ENCODE results near the gene TAB2. TPM values are rescaled to one million over a fixed set of nuclear protein-coding genes. Genes with fewer than 3 reads are reported as not detected.

Gene TAB2
- total RNA-seq, 2 donors from 2014 or later: 192 to 199 TPM

GRCh38 chr6:149395185-149395584 is 77.7 kb downstream of the TAB2 start:
- DNase-seq (no peak), ATAC-seq (no peak)
- peaks cover 48% of the 10 kb centered on the region for H3K4me1 Mint-ChIP-seq
- no peaks in the 10 kb centered on the region for H3K27me3 Mint-ChIP-seq
- H3K27ac Mint-ChIP-seq: peak overlapping the region; percentile 88
- peaks cover 16% of the 10 kb centered on the region for H3K36me3 Mint-ChIP-seq (ENCODE audit: low read depth)
- no peaks in the 10 kb centered on the region for H3K9me3 ChIP-seq (ENCODE audit: control insufficient read depth, low read length, poor library complexity, severe bottlenecking)
- H3K4me3 Mint-ChIP-seq: no peak overlapping the region

GRCh38 chr6:149397384-149397783 is 79.9 kb downstream of the TAB2 start:
- Mint-ChIP-seq H3K27ac (no peak overlapping the region), H3K4me3 (peak overlapping the region; percentile 39), H3K36me3 (ENCODE audit: low read depth) (peaks cover 18% of the 10 kb centered on the region), H3K27me3 (no peaks in the 10 kb centered on the region), H3K4me1 (peaks cover 36% of the 10 kb centered on the region)
- DNase-seq: no peak
- H3K9me3 ChIP-seq (ENCODE audit: control insufficient read depth, low read length, poor library complexity, severe bottlenecking): no peaks in the 10 kb centered on the region
- ATAC-seq: no peak

- no peak for DNase-seq
- no peaks in the 10 kb centered on the region for H3K27me3 Mint-ChIP-seq
- no peak within 1 kb of the TSS for H3K4me3 Mint-ChIP-seq
- ATAC-seq: no peak
- H3K36me3 Mint-ChIP-seq (ENCODE audit: low read depth): peaks cover 20% of the 10 kb centered on the region
- no peaks in the 10 kb centered on the region for H3K9me3 ChIP-seq (ENCODE audit: control insufficient read depth, low read length, poor library complexity, severe bottlenecking)
- peak within 1 kb of the TSS; percentile 53 for H3K27ac Mint-ChIP-seq
- peaks cover 15% of the 10 kb centered on the region for H3K4me1 Mint-ChIP-seq
Observed at GRCh38 chr6:149400050-149400449, 82.5 kb downstream of the TAB2 start, which contains the start of gene SUMO4. Gene SUMO4, plus strand, starts transcription at chr6:149400262. Its CDS starts 130 bp downstream, at chr6:149400392.

GRCh38 chr6:149403534-149403933 is 86.0 kb downstream of the TAB2 start:
- H3K27me3 Mint-ChIP-seq: no peaks in the 10 kb centered on the region
- H3K27ac Mint-ChIP-seq: peak overlapping the region; percentile 21
- no peak for DNase-seq
- H3K36me3 Mint-ChIP-seq (ENCODE audit: low read depth): peaks cover 12% of the 10 kb centered on the region
- no peak overlapping the region for H3K4me3 Mint-ChIP-seq
- H3K4me1 Mint-ChIP-seq: peaks cover 9% of the 10 kb centered on the region
- H3K9me3 ChIP-seq (ENCODE audit: control insufficient read depth, low read length, poor library complexity, severe bottlenecking): no peaks in the 10 kb centered on the region
- no peak for ATAC-seq

- Mint-ChIP-seq H3K27me3 (no peaks in the 10 kb centered on the region), H3K4me3 (peak overlapping the region; percentile 47), H3K36me3 (ENCODE audit: low read depth) (peaks cover 7% of the 10 kb centered on the region), H3K27ac (peak overlapping the region; percentile 60), H3K4me1 (peaks cover 9% of the 10 kb centered on the region)
- no peak for ATAC-seq
- H3K9me3 ChIP-seq (ENCODE audit: control insufficient read depth, low read length, poor library complexity, severe bottlenecking): no peaks in the 10 kb centered on the region
- no peak for DNase-seq
Observed at GRCh38 chr6:149405823-149406765, 88.6 kb downstream of the TAB2 start.

GRCh38 chr6:149409617-149410016 is 92.1 kb downstream of the TAB2 start:
- H3K27ac Mint-ChIP-seq: no peak overlapping the region
- H3K4me1 Mint-ChIP-seq: peaks cover 10% of the 10 kb centered on the region
- no peaks in the 10 kb centered on the region for H3K9me3 ChIP-seq (ENCODE audit: control insufficient read depth, low read length, poor library complexity, severe bottlenecking)
- H3K27me3 Mint-ChIP-seq: no peaks in the 10 kb centered on the region
- H3K4me3 Mint-ChIP-seq: no peak overlapping the region
- DNase-seq: no peak
- no peak for ATAC-seq
- H3K36me3 Mint-ChIP-seq (ENCODE audit: low read depth): no peaks in the 10 kb centered on the region

- H3K27me3 Mint-ChIP-seq: no peaks in the 10 kb centered on the region
- ATAC-seq (no peak), DNase-seq (no peak)
- H3K9me3 ChIP-seq (ENCODE audit: control insufficient read depth, low read length, poor library complexity, severe bottlenecking): no peaks in the 10 kb centered on the region
- no peak overlapping the region for H3K4me3 Mint-ChIP-seq
- H3K27ac Mint-ChIP-seq: no peak overlapping the region
- H3K4me1 Mint-ChIP-seq: peaks cover 12% of the 10 kb centered on the region
- no peaks in the 10 kb centered on the region for H3K36me3 Mint-ChIP-seq (ENCODE audit: low read depth)
Observed at GRCh38 chr6:149410557-149410956, 93.0 kb downstream of the TAB2 start.

- no peaks in the 10 kb centered on the region for H3K27me3 Mint-ChIP-seq
- H3K9me3 ChIP-seq (ENCODE audit: control insufficient read depth, low read length, poor library complexity, severe bottlenecking): no peaks in the 10 kb centered on the region
- H3K27ac Mint-ChIP-seq: no peak overlapping the region
- ATAC-seq (no peak), DNase-seq (no peak)
- no peaks in the 10 kb centered on the region for H3K36me3 Mint-ChIP-seq (ENCODE audit: low read depth)
- H3K4me3 Mint-ChIP-seq: no peak overlapping the region
- peaks cover 8% of the 10 kb centered on the region for H3K4me1 Mint-ChIP-seq
Observed at GRCh38 chr6:149414009-149414408, 96.5 kb downstream of the TAB2 start.

GRCh38 chr6:149414821-149415220 is 97.3 kb downstream of the TAB2 start:
- H3K9me3 ChIP-seq (ENCODE audit: control insufficient read depth, low read length, poor library complexity, severe bottlenecking): no peaks in the 10 kb centered on the region
- Mint-ChIP-seq H3K27ac (no peak overlapping the region), H3K4me3 (no peak overlapping the region), H3K4me1 (peaks cover 11% of the 10 kb centered on the region), H3K36me3 (ENCODE audit: low read depth) (no peaks in the 10 kb centered on the region), H3K27me3 (no peaks in the 10 kb centered on the region)
- no peak for ATAC-seq
- DNase-seq: no peak

- no peak overlapping the region for H3K4me3 Mint-ChIP-seq
- H3K27me3 Mint-ChIP-seq: no peaks in the 10 kb centered on the region
- no peaks in the 10 kb centered on the region for H3K9me3 ChIP-seq (ENCODE audit: control insufficient read depth, low read length, poor library complexity, severe bottlenecking)
- DNase-seq (no peak), ATAC-seq (no peak)
- H3K4me1 Mint-ChIP-seq: peaks cover 16% of the 10 kb centered on the region
- H3K27ac Mint-ChIP-seq: no peak overlapping the region
- H3K36me3 Mint-ChIP-seq (ENCODE audit: low read depth): no peaks in the 10 kb centered on the region
Observed at GRCh38 chr6:149419696-149420404, 102.3 kb downstream of the TAB2 start.

GRCh38 chr6:149421132-149421531 is 103.6 kb downstream of the TAB2 start:
- Mint-ChIP-seq H3K27me3 (no peaks in the 10 kb centered on the region), H3K27ac (no peak overlapping the region), H3K36me3 (ENCODE audit: low read depth) (no peaks in the 10 kb centered on the region), H3K4me1 (peaks cover 12% of the 10 kb centered on the region), H3K4me3 (no peak overlapping the region)
- no peak for ATAC-seq
- no peak for DNase-seq
- no peaks in the 10 kb centered on the region for H3K9me3 ChIP-seq (ENCODE audit: control insufficient read depth, low read length, poor library complexity, severe bottlenecking)

GRCh38 chr6:149422581-149422980 is 105.1 kb downstream of the TAB2 start:
- H3K36me3 Mint-ChIP-seq (ENCODE audit: low read depth): no peaks in the 10 kb centered on the region
- no peaks in the 10 kb centered on the region for H3K9me3 ChIP-seq (ENCODE audit: control insufficient read depth, low read length, poor library complexity, severe bottlenecking)
- peaks cover 12% of the 10 kb centered on the region for H3K4me1 Mint-ChIP-seq
- H3K27ac Mint-ChIP-seq: no peak overlapping the region
- no peak overlapping the region for H3K4me3 Mint-ChIP-seq
- ATAC-seq: no peak
- no peak for DNase-seq
- no peaks in the 10 kb centered on the region for H3K27me3 Mint-ChIP-seq

- DNase-seq: no peak
- Mint-ChIP-seq H3K27ac (peak overlapping the region; percentile 56), H3K27me3 (no peaks in the 10 kb centered on the region)
Observed at GRCh38 chr6:149423964-149424440, 106.5 kb downstream of the TAB2 start.

More at GRCh38 chr6:149423964-149424440, 106.5 kb downstream of the TAB2 start:
- ATAC-seq: no peak
- H3K4me1 Mint-ChIP-seq: peaks cover 17% of the 10 kb centered on the region
- H3K36me3 Mint-ChIP-seq (ENCODE audit: low read depth): no peaks in the 10 kb centered on the region
- no peaks in the 10 kb centered on the region for H3K9me3 ChIP-seq (ENCODE audit: control insufficient read depth, low read length, poor library complexity, severe bottlenecking)
- H3K4me3 Mint-ChIP-seq: no peak overlapping the region

Measured in T-helper 17 cell (primary cell).